Trophoblast cell (in vitro differentiated cells and primary cell): ENCODE results near the gene RPTOR.

Source experiments
- DNase-seq, 2 donors: peaks; one replicate each; pipeline ENCODE4 v3.0.0-alpha.2; 2016
- H2AFZ ChIP-seq: 2 replicates; pipeline ENCODE4 v1.6.1; 2013; ENCODE audit warnings: low read length, moderate library complexity, mild to moderate bottlenecking; ENCODE audit not compliant: insufficient read depth, poor library complexity
- H2AK5ac ChIP-seq: 2 replicates; pipeline ENCODE4 v1.6.1; 2013; ENCODE audit warnings: mild to moderate bottlenecking, low read length
- H2BK120ac ChIP-seq: 2 replicates; pipeline ENCODE4 v1.6.1; 2013; ENCODE audit warnings: low read length, mild to moderate bottlenecking, moderate library complexity; ENCODE audit not compliant: insufficient read depth, poor library complexity
- H2BK12ac ChIP-seq: 2 replicates; pipeline ENCODE4 v1.6.1; 2013; ENCODE audit warnings: mild to moderate bottlenecking, low read length, moderate library complexity
- H2BK5ac ChIP-seq: 2 replicates; pipeline ENCODE4 v1.6.1; 2013; ENCODE audit warnings: low read length, low read depth, moderate library complexity, mild to moderate bottlenecking; ENCODE audit not compliant: poor library complexity
- H3K14ac ChIP-seq: 2 replicates; pipeline ENCODE4 v1.6.1; 2013; ENCODE audit warnings: mild to moderate bottlenecking, low read length
- H3K18ac ChIP-seq: 2 replicates; pipeline ENCODE4 v1.6.1; 2013; ENCODE audit warnings: mild to moderate bottlenecking, low read length
- H3K23ac ChIP-seq: 2 replicates; pipeline ENCODE4 v1.6.1; 2013; ENCODE audit warnings: low read length
- H3K27ac ChIP-seq: 2 replicates; pipeline ENCODE4 v1.5.1; 2013; ENCODE audit warnings: low read depth, mild to moderate bottlenecking, inconsistent platforms, low read length, moderate library complexity
- H3K27me3 ChIP-seq: 2 replicates; pipeline ENCODE4 v1.6.1; 2013; ENCODE audit warnings: inconsistent platforms, mild to moderate bottlenecking, low read length, moderate library complexity; ENCODE audit not compliant: insufficient read depth
- H3K36me3 ChIP-seq, 2 experiments: 1 replicate in 1 of 2; 2 replicates in 1 of 2; pipeline ENCODE4 v1.6.1; 2013; ENCODE audit warnings: low read length in 2 of 2, mild to moderate bottlenecking in 2 of 2, moderate library complexity in 1 of 2; ENCODE audit not compliant: insufficient read depth in 2 of 2, control insufficient read depth in 1 of 2
- H3K4ac ChIP-seq: 2 replicates; pipeline ENCODE4 v1.6.1; 2013; ENCODE audit warnings: low read depth, mild to moderate bottlenecking, low read length, moderate library complexity
- H3K4me1 ChIP-seq, 2 experiments: 1 replicate in 1 of 2; 2 replicates in 1 of 2; pipeline ENCODE4 v1.6.1; 2013; ENCODE audit warnings: low read length in 2 of 2, mild to moderate bottlenecking in 2 of 2, moderate library complexity in 1 of 2; ENCODE audit not compliant: insufficient read depth in 2 of 2, control insufficient read depth in 1 of 2
- H3K4me2 ChIP-seq: 2 replicates; pipeline ENCODE4 v1.6.1; 2013; ENCODE audit warnings: inconsistent platforms, mild to moderate bottlenecking, low read length, moderate library complexity
- H3K4me3 ChIP-seq: 2 replicates; pipeline ENCODE4 v1.5.1; 2013; ENCODE audit warnings: mild to moderate bottlenecking, low read depth, low read length, inconsistent platforms
- H3K79me1 ChIP-seq: one replicate; pipeline ENCODE4 v1.6.1; 2013; ENCODE audit warnings: low read length
- H3K79me2 ChIP-seq: 2 replicates; pipeline ENCODE4 v1.6.1; 2013; ENCODE audit warnings: low read length, mild to moderate bottlenecking; ENCODE audit not compliant: control insufficient read depth, insufficient read depth, poor library complexity
- H3K9ac ChIP-seq: 2 replicates; pipeline ENCODE4 v1.6.1; 2013; ENCODE audit warnings: mild to moderate bottlenecking, low read length
- H3K9me3 ChIP-seq: 2 replicates; pipeline ENCODE4 v1.6.1; 2013; ENCODE audit warnings: low read depth, mild to moderate bottlenecking, control low read depth, inconsistent platforms, low read length; ENCODE audit not compliant: insufficient read depth
- H4K12ac ChIP-seq: 2 replicates; pipeline ENCODE4 v1.6.1; 2013; ENCODE audit warnings: low read depth, mild to moderate bottlenecking, low read length, moderate library complexity
- H4K8ac ChIP-seq: 2 replicates; pipeline ENCODE4 v1.6.1; 2013; ENCODE audit warnings: low read depth, mild to moderate bottlenecking, low read length, moderate library complexity
- H4K91ac ChIP-seq: one replicate; pipeline ENCODE4 v1.6.1; 2013; ENCODE audit warnings: low read depth, mild to moderate bottlenecking, low read length, moderate library complexity
- WGBS: extraction: QIAGEN DNeasy Blood & Tissue Kit; methylation state at CpG from one replicate; pipeline ENCODE4 v1.1.7; 2013; ENCODE audit warnings: missing lambda C conversion rate; ENCODE audit not compliant: insufficient read length, insufficient coverage; ENCODE audit errors: extremely low coverage; 5-methylcytosine and 5-hydroxymethylcytosine counted together

Gene RPTOR

DNA sequence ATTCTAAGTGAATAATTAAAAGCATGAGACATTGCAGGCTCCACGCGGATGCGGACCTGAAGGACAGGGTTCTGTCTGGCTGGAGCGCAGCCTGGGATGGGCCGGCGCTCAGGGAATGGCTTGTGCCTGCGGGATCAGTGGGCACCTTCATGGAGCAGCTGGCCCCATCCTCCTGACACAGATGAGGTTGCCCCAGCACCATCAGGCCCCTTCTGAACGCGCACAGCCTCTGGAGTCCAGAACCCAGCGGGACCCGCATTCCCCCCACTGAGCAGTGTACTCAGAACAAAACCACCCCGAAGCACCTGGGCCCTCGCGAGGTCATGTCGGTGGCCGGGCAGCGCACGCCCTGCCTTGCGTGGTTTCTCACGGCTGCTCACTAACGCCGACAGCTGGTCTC is 376.5 kb downstream of the RPTOR start:
- Histone ChIP-seq H3K9ac (no peak overlapping the region), H2BK5ac (no peak overlapping the region), H3K4me2 (no peak overlapping the region), H3K23ac (no peak overlapping the region), H3K4ac (no peak overlapping the region), H3K79me2 (no peaks in the 10 kb centered on the region), H3K27ac (no peak overlapping the region), H2AFZ (no peak overlapping the region), H2BK120ac (no peak overlapping the region), H2BK12ac (no peak overlapping the region), H3K79me1 (no peaks in the 10 kb centered on the region), H3K4me1 (no peaks in the 10 kb centered on the region), H3K4me3 (no peak overlapping the region), H3K18ac (no peak overlapping the region), H2AK5ac (no peak overlapping the region), H3K36me3 (peaks cover 34 to 51% of the 10 kb centered on the region in 2 experiments), H3K27me3 (no peaks in the 10 kb centered on the region), H3K14ac (no peak overlapping the region), H3K9me3 (peaks cover 2% of the 10 kb centered on the region), H4K12ac (no peak overlapping the region), H4K91ac (no peak overlapping the region), H4K8ac (no peak overlapping the region)
- no peak for DNase-seq
- no CpG with 5 or more reads among the region's 22 CpGs for WGBS

- no peak overlapping the region for H2BK5ac ChIP-seq
- H4K8ac ChIP-seq, result no peak overlapping the region
- H4K12ac ChIP-seq, result no peak overlapping the region
- H2BK12ac ChIP-seq, result no peak overlapping the region
- H2BK120ac ChIP-seq, result no peak overlapping the region
- H3K14ac ChIP-seq, result no peak overlapping the region
- H3K27ac ChIP-seq, result no peak overlapping the region
- H3K4me1 ChIP-seq, result no peaks in the 10 kb centered on the region
- no peak overlapping the region for H3K4me3 ChIP-seq
- no peak overlapping the region for H2AK5ac ChIP-seq
- H4K91ac ChIP-seq, result no peak overlapping the region
- no peak overlapping the region for H3K23ac ChIP-seq
- no CpG with 5 or more reads among the region's 28 CpGs for WGBS
- H3K79me2 ChIP-seq, result no peaks in the 10 kb centered on the region
- H3K79me1 ChIP-seq, result no peaks in the 10 kb centered on the region
- H3K9ac ChIP-seq, result no peak overlapping the region
- no peak overlapping the region for H2AFZ ChIP-seq
- H3K9me3 ChIP-seq, result no peaks in the 10 kb centered on the region
- no peak overlapping the region for H3K4ac ChIP-seq
- peaks cover 36 to 49% of the 10 kb centered on the region in 2 experiments for H3K36me3 ChIP-seq
- H3K4me2 ChIP-seq, result no peak overlapping the region
- H3K27me3 ChIP-seq, result no peaks in the 10 kb centered on the region
- no peak for DNase-seq
- H3K18ac ChIP-seq, result no peak overlapping the region
These were observed 377.3 kb downstream of the RPTOR start for GRCh38 chr17:80921741-80922579.

- no peak overlapping the region for H4K8ac ChIP-seq
- DNase-seq, result no peak
- no CpG with 5 or more reads among the region's 33 CpGs for WGBS
These were observed 378.0 kb downstream of the RPTOR start for GRCh38 chr17:80922580-80923160.

DNA sequence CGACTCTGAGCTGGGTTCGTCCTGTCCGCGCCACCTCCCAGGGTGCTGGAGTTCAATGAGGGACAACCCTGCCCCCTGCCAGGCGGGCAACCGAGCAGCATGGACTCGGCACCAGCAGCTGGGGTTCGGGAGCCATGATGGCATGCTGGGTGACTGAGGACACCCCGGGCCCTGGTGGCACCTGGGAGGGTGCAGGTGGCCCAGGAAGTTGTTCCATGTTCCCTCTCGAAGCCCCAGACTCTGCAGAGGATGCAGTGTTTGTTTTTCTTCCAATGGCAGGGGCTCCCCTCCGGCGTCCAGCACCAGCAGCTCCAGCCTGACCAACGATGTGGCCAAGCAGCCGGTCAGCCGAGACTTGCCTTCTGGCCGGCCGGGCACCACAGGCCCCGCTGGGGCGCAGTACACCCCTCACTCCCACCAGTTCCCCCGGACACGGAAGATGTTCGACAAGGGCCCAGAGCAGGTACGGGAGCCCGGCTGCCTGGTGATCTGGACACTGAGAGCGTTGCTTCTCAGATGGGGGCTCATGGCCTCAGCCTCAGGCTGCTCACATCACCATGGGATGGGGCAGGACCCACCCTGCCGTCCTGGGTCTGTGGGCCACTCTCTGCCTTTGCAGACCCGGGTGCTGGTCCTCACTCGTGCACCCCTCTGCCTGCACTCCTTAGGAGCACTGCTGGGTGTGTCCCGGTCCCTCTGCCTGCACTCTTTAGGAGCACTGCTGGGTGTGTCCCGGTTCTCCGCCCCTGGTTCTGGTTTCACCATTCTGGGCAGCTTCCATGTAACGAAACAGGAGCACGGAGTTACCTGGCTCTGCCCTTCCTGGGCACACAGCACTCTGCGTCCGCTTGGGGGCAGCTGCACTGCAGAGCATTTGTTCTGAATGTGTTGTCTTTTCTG is 378.8 kb downstream of the RPTOR start:
- no peak for DNase-seq
- WGBS, result no CpG with 5 or more reads among the region's 35 CpGs
- Histone ChIP-seq H3K14ac (no peak overlapping the region), H2BK5ac (no peak overlapping the region), H4K91ac (no peak overlapping the region), H2BK12ac (no peak overlapping the region), H2AFZ (no peak overlapping the region), H3K27me3 (no peaks in the 10 kb centered on the region), H3K18ac (no peak overlapping the region), H3K36me3 (peaks cover 30 to 41% of the 10 kb centered on the region in 2 experiments), H3K4ac (no peak overlapping the region), H3K27ac (no peak overlapping the region), H4K8ac (no peak overlapping the region), H3K4me1 (no peaks in the 10 kb centered on the region), H4K12ac (no peak overlapping the region), H2BK120ac (no peak overlapping the region), H3K23ac (no peak overlapping the region), H2AK5ac (no peak overlapping the region), H3K4me2 (no peak overlapping the region), H3K79me1 (no peaks in the 10 kb centered on the region), H3K9ac (no peak overlapping the region), H3K4me3 (no peak overlapping the region), H3K9me3 (no peaks in the 10 kb centered on the region), H3K79me2 (no peaks in the 10 kb centered on the region)

More at GRCh38 chr17:80922580-80923160, 378.0 kb downstream of the RPTOR start:
- Histone ChIP-seq H3K27me3 (no peaks in the 10 kb centered on the region), H2BK12ac (no peak overlapping the region), H3K4me1 (no peaks in the 10 kb centered on the region), H3K23ac (no peak overlapping the region), H4K91ac (no peak overlapping the region), H3K27ac (no peak overlapping the region), H3K9me3 (no peaks in the 10 kb centered on the region), H3K9ac (no peak overlapping the region), H2AFZ (no peak overlapping the region), H3K79me2 (no peaks in the 10 kb centered on the region), H3K36me3 (peaks cover 35 to 48% of the 10 kb centered on the region in 2 experiments), H3K4me2 (no peak overlapping the region), H2BK5ac (no peak overlapping the region), H3K18ac (no peak overlapping the region), H2AK5ac (no peak overlapping the region), H4K12ac (no peak overlapping the region), H2BK120ac (no peak overlapping the region), H3K4me3 (no peak overlapping the region), H3K4ac (no peak overlapping the region), H3K14ac (no peak overlapping the region), H3K79me1 (no peaks in the 10 kb centered on the region)
